Pulmonary artery endothelial cell (primary cell): ENCODE measurements around the gene MKLN1. TPM values are rescaled to one million over a fixed set of nuclear protein-coding genes. Genes with fewer than 3 reads are reported as not detected.

Experiments
- DNase-seq: peaks from one replicate; pipeline ENCODE4 v3.0.0-alpha.2; 2011; ENCODE audit warnings: low read depth, low spot score
- total RNA-seq: library from RNA; depleted of rRNA; stranded (reverse); fragments of >200 nt; gene quantifications from 2 replicates; pipeline ENCODE4 v1.2.3, GENCODE V29; 2014

Gene MKLN1
- total RNA-seq, 1 donor from 2014 or later, result 16.6 TPM

GRCh38 chr7:131352032-131352431 is 24.4 kb downstream of the MKLN1 start:
- no peak for DNase-seq

- no peak for DNase-seq
Observed at GRCh38 chr7:131354390-131354789, 26.7 kb downstream of the MKLN1 start.

GRCh38 chr7:131355917-131356777 is 28.5 kb downstream of the MKLN1 start:
- DNase-seq, result no peak

GRCh38 chr7:131357282-131357880 is 29.7 kb downstream of the MKLN1 start:
- DNase-seq, result no peak

GRCh38 chr7:131358636-131359035 is 31.0 kb downstream of the MKLN1 start:
- no peak for DNase-seq

GRCh38 chr7:131359136-131359776 is 31.6 kb downstream of the MKLN1 start:
- DNase-seq, result no peak

- no peak for DNase-seq
Observed at GRCh38 chr7:131363719-131364118, 36.0 kb downstream of the MKLN1 start.

GRCh38 chr7:131364767-131365344 is 37.2 kb downstream of the MKLN1 start:
- DNase-seq, result no peak

GRCh38 chr7:131365838-131366237 is 38.2 kb downstream of the MKLN1 start:
- no peak for DNase-seq

- DNase-seq, result no peak
Observed at GRCh38 chr7:131369354-131369753, 41.7 kb downstream of the MKLN1 start.

- no peak for DNase-seq
Observed at GRCh38 chr7:131370523-131370968, 42.9 kb downstream of the MKLN1 start.

- no peak for DNase-seq
Observed at GRCh38 chr7:131371411-131371810, 43.7 kb downstream of the MKLN1 start.

GRCh38 chr7:131372554-131372953 is 44.9 kb downstream of the MKLN1 start:
- no peak for DNase-seq

- DNase-seq, result no peak
Observed at GRCh38 chr7:131374821-131375220, 47.1 kb downstream of the MKLN1 start.

- DNase-seq, result no peak
Observed at GRCh38 chr7:131381069-131381838, 53.6 kb downstream of the MKLN1 start.

GRCh38 chr7:131383417-131384285 is 56.0 kb downstream of the MKLN1 start:
- no peak for DNase-seq

- no peak for DNase-seq
Observed at GRCh38 chr7:131384286-131384635, 56.6 kb downstream of the MKLN1 start.

- no peak for DNase-seq
Observed at GRCh38 chr7:131385039-131385605, 57.4 kb downstream of the MKLN1 start.

- DNase-seq, result no peak
Observed at GRCh38 chr7:131388126-131388525, 60.5 kb downstream of the MKLN1 start.

GRCh38 chr7:131390275-131390674 is 62.6 kb downstream of the MKLN1 start:
- DNase-seq, result no peak
